Fibroblast of skin of right biceps (primary cell): Measurements from ENCODE around the gene HMOX1.
A peak's percentile ranks its signal among the peaks of the same experiment; 100 is the strongest.

Experiments used
- DNase-seq: peaks from one replicate; pipeline ENCODE4 v3.0.0-alpha.2; 2013

The HMOX1 gene

GRCh38 chr22:35350539-35351503 is 30.1 kb upstream of the HMOX1 start:
- DNase-seq, result peak; percentile 91

GRCh38 chr22:35352214-35353111 is 28.4 kb upstream of the HMOX1 start:
- DNase-seq, result no peak

DNA sequence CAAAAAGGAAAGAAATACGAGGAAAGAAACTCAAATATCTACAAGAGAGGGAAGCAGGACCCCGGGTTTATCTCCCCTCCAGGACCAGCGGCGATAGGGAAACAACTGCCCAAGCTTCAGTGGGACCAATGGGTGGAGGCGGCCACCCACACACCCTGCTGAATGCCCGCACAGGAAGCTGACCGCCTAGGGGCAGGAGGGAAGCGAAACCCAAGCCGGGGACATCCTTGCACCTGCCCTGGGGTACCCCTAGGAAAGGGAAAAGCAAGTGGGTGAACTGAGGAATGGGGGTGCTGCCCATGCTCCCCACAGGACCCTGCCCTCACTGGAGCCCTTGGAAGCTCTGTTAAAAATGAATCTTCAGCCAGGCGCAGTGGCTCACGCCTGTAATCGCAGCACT is 27.6 kb upstream of the HMOX1 start:
- DNase-seq, result no peak

DNA sequence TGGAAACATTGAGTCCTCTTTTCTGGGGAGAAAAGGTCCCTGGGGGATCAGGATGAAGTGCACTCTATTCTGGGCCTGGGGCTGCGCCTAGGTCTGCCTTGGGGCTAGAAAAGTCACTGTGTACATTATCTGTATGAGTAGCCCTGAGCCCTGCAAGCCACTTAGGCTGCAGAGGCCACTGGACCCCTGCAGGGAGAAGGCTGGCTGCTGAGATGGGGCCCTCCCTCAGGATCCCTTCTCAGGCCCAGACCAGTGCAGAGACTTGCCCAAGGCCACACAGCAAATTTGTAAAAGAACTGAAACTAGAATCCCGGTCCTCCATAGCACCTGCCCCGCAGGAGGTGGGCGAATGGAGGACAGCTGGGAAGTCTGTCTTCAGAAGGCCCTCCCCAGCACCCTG is 26.8 kb upstream of the HMOX1 start:
- DNase-seq, result no peak

DNA sequence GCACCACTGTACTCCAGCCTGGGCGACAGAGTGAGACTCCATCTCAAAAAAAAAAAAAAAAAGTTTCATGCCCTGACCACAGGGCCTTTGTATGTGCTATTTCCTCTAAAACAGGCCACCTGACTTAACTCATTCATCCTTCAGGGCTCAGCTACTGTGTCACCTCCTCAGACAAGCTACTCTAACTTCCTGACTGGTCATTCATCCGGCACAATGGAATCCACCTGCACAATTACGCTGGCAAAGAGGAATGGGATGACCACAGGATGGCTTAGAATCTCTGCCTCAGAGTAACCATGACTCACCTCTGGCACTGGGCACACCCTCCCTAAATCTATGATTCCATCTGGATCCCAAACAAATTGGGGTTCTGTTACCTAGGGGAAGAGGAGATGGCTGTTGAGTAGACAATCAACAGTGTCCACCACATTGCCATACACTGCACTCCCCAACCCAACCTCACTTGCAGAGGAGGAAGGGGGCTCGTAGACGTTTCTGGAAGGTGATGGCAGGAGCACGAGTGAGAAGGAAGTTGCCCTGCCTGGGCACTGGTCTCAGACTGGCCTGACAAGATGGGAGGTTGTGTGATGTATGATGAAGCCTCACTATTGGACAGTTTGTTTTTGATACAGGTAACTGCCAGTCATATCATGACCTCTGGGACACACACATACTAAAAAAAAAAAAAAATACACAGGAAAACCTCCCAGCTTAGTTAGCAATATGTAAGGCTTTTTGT is 22.8 kb upstream of the HMOX1 start:
- DNase-seq, result no peak

- DNase-seq, result no peak
Measured at GRCh38 chr22:35359380-35360065, 21.4 kb upstream of the HMOX1 start.

GRCh38 chr22:35361001-35361558 is 19.8 kb upstream of the HMOX1 start:
- no peak for DNase-seq

DNA sequence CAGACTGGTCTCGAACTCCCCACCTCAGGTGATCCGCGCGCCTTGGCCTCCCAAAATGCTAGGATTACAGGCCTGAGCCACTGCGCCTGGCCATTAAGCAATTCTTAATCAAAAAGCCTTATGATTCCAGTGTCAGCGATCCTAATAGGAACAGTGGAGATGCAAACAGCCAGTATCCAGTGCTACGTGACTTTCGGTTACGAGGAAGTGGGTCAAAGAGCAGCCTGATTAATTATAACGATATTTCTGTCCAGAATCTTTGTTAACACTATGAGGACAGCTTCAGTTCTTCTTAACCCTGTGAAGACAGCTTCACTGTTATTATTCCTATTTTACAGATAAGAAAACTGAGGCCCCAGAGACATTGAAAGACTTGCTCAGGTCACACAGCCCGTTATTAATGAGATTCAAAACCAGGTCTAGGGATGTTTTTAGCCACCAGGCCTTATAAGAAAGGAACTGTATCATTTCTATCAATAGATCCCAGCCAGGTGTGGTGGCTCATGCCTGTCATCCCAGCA is 17.3 kb upstream of the HMOX1 start:
- no peak for DNase-seq

GRCh38 chr22:35364230-35364629 is 16.7 kb upstream of the HMOX1 start:
- DNase-seq, result peak; percentile 58

GRCh38 chr22:35367331-35367886 is 13.5 kb upstream of the HMOX1 start:
- DNase-seq, result no peak

GRCh38 chr22:35368386-35368785 is 12.5 kb upstream of the HMOX1 start:
- DNase-seq, result no peak

GRCh38 chr22:35369996-35370395 is 10.9 kb upstream of the HMOX1 start:
- no peak for DNase-seq

GRCh38 chr22:35373781-35374180 is 7.1 kb upstream of the HMOX1 start:
- DNase-seq, result no peak

- peak; percentile 74 for DNase-seq
Measured at GRCh38 chr22:35375031-35375430, 5.9 kb upstream of the HMOX1 start.

GRCh38 chr22:35375526-35375925 is 5.4 kb upstream of the HMOX1 start:
- peak; percentile 17 for DNase-seq

DNA sequence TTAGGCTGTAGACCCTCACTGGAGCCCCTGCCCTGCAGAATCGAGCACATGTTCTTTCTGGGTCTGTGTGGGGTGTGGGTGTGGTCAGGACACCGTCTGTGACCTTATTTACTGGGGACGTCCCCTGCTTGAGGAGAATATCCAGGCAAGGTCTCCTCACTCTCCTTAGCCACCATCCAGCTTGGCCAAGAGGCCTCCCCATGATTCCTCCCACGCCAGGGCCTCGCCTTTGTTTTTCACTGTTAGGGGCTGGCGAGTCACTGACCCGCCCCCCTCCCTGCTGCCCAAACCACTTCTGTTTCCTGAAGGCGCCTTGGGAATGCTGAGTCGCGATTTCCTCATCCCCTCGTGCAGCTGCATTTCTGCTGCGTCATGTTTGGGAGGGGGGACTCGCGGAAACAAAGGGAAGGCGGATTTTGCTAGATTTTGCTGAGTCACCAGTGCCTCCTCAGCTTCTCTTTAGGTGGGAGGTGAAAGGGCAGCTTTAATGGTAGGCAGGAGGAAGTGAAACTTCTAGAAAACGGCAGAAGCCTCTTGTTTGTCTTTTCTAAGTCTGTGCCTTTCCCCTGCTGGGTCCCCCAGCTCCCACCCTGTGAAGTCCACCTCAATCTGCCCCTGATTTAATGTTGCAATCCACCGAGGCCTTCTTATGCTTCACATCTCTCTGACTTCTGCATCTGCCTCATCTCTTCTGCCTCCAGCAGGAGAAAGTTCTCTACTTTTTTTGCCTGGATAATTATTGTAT is 4.0 kb upstream of the HMOX1 start:
- peak; percentile 99 for DNase-seq

- no peak for DNase-seq
Measured at GRCh38 chr22:35377735-35378134, 3.2 kb upstream of the HMOX1 start.

GRCh38 chr22:35378621-35379020 is 2.3 kb upstream of the HMOX1 start:
- no peak for DNase-seq

DNA sequence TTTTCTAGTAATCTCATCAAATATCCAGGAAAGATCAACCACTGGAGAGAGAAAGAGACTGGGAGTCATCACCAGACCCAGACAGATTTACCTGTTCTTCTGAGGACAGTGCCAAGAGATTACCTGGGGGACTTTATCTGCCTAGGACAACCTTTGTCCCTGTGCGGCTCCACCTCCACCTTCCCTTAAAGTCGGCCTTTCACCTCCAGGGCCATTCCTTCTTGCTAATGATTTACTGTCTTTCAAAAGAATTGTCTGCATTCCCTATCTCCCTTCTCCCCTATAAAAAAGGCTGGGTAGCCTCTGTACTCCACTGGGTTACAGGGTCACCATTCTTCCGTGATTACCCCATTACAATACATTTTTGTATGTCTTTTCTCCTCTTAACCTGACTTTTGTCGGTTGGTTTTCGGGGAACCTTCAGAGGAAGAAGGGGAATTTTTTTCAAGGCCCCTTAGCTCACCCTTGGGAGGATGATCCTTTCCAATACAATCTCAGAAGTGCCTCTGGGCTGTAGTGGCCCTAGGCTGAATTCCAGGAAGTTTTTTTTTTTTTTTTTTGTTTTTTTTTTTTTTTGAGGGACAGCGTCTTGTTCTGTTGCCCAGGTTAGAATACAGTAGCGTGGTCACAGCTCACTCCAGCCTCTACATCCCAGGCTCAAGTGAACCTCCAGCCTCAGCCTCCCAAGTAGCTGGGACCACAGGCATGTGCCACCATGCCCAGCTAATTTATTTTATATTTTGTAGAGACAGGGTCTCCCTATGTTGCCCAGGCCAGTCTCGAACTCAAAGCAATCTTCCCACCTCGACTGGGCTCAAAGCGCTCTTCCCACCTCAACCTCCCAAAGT is 1.5 kb upstream of the HMOX1 start:
- DNase-seq, result no peak

DNA sequence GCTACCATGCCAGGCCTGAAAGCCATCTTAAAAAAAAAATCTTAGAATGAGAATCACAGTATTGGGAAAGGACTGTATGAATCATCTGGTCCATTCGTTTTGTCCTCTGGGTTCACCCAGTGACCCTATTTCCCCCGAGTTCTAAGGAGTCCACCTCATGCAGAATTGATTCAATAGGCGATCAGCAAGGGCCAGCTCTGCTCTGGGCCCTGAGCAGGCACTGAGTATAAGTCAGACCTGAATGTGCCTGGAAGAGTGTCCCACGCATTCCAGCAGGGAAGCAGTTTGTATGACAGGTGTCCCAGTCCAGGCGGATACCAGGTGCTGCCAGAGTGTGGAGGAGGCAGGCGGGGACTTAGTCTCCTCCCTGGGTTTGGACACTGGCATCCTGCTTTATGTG is 883 bp upstream of the HMOX1 start:
- no peak for DNase-seq
